Parathyroid adenoma (tissue), 2 donors: Measurements from ENCODE around the gene ELOVL2.

ENCODE experiments used
- H2AFZ ChIP-seq: fragments of 300-600 bp; sonication (generic); one replicate; pipeline ENCODE4 v1.7.0; 2017; ENCODE audit warnings: antibody characterized with exemption, mild to moderate bottlenecking
- H3K27ac ChIP-seq: fragments of 300-600 bp; sonication (generic); one replicate; pipeline ENCODE4 v1.7.0; 2017
- H3K27me3 ChIP-seq: fragments of 300-600 bp; sonication (generic); one replicate; pipeline ENCODE4 v1.7.0; 2017; ENCODE audit warnings: low read length; ENCODE audit not compliant: control insufficient read depth, insufficient read depth
- H3K36me3 ChIP-seq: fragments of 300-600 bp; sonication (generic); one replicate; pipeline ENCODE4 v1.7.0; 2017; ENCODE audit warnings: low read length; ENCODE audit not compliant: control insufficient read depth, insufficient read depth
- H3K4me1 ChIP-seq: fragments of 300-600 bp; sonication (generic); one replicate; pipeline ENCODE4 v1.7.0; 2017; ENCODE audit warnings: control low read depth
- H3K4me2 ChIP-seq: fragments of 300-600 bp; sonication (generic); one replicate; pipeline ENCODE4 v1.7.0; 2017; ENCODE audit warnings: low read length
- H3K4me3 ChIP-seq: fragments of 300-600 bp; sonication (generic); one replicate; pipeline ENCODE4 v1.7.0; 2017; ENCODE audit warnings: low read depth, low read length
- H3K79me2 ChIP-seq: fragments of 300-600 bp; sonication (generic); one replicate; pipeline ENCODE4 v1.7.0; 2017; ENCODE audit warnings: control low read depth
- H3K9ac ChIP-seq: fragments of 300-600 bp; sonication (generic); one replicate; pipeline ENCODE4 v1.7.0; 2017; ENCODE audit warnings: mild to moderate bottlenecking
- H3K9me3 ChIP-seq: fragments of 300-600 bp; sonication (generic); one replicate; pipeline ENCODE4 v1.7.0; 2017; ENCODE audit warnings: low read length; ENCODE audit not compliant: control insufficient read depth
- CTCF ChIP-seq: fragments of 300-600 bp; sonication (generic); IDR thresholded peaks from one replicate; pipeline ENCODE4 v1.7.0; 2017; ENCODE audit warnings: antibody characterized with exemption, mild to moderate bottlenecking
- donor health status: primary hyperparathyroidism.

The ELOVL2 gene

GRCh38 chr6:11085758-11086435 lies 41.8 kb upstream of the ELOVL2 start:
- TF ChIP-seq CTCF: no peak
- Histone ChIP-seq H3K9ac (no peak overlapping the region), H3K79me2 (no peaks in the 10 kb centered on the region), H3K4me1 (no peaks in the 10 kb centered on the region), H3K9me3 (no peaks in the 10 kb centered on the region), H2AFZ (no peak overlapping the region), H3K4me2 (no peak overlapping the region), H3K4me3 (no peak overlapping the region), H3K27ac (no peak overlapping the region), H3K27me3 (no peaks in the 10 kb centered on the region), H3K36me3 (no peaks in the 10 kb centered on the region)

DNA sequence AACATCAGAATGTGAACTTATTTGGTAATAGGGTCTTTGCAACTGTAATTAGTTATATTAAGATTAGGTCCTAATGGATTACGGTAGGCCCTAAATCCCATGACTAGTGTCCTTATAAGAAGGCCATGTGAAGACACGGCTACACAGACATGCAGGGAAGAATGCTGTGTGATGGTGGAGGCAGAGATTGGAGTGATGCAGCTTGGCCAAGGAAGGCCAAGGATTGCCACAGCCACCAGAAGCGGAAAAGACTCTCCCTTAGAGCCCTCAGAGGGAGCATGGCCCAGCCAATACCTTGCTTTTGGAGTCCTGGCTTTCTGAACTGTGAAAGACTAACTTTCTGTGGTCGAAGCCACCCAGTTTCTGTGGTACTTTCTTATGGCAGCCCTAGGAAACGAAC lies 39.9 kb upstream of the ELOVL2 start:
- H3K4me3 ChIP-seq: no peak overlapping the region
- H3K9ac ChIP-seq: no peak overlapping the region
- no peaks in the 10 kb centered on the region for H3K36me3 ChIP-seq
- no peaks in the 10 kb centered on the region for H3K4me1 ChIP-seq
- H3K27me3 ChIP-seq: no peaks in the 10 kb centered on the region
- no peak overlapping the region for H3K4me2 ChIP-seq
- no peaks in the 10 kb centered on the region for H3K9me3 ChIP-seq
- H3K79me2 ChIP-seq: no peaks in the 10 kb centered on the region
- H3K27ac ChIP-seq: no peak overlapping the region
- H2AFZ ChIP-seq: no peak overlapping the region
- no peak for TF ChIP-seq CTCF

DNA sequence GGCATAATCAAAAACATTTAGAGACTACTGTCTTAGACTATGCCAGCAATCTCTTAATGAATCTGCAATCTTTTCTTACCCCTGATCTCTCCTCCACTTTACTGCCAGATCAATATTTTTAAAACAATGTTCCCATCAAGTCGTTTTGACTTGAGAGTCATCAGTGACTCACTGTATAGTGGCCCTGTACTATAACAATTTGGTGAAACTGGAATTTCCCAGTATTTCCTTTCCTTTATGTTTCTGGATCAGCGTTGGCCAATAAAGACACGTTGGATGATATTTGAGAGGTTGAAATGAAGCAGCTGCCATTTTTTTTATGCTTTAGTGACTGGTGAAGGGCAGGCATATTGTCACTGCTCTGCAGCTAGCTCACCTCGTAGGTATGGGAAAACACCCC lies 39.4 kb upstream of the ELOVL2 start:
- no peaks in the 10 kb centered on the region for H3K27me3 ChIP-seq
- H3K4me3 ChIP-seq: no peak overlapping the region
- no peaks in the 10 kb centered on the region for H3K36me3 ChIP-seq
- H3K4me1 ChIP-seq: no peaks in the 10 kb centered on the region
- H3K79me2 ChIP-seq: no peaks in the 10 kb centered on the region
- H2AFZ ChIP-seq: no peak overlapping the region
- H3K27ac ChIP-seq: no peak overlapping the region
- no peak for TF ChIP-seq CTCF
- H3K9ac ChIP-seq: no peak overlapping the region
- H3K9me3 ChIP-seq: no peaks in the 10 kb centered on the region
- H3K4me2 ChIP-seq: no peak overlapping the region

GRCh38 chr6:11080296-11080695 lies 36.2 kb upstream of the ELOVL2 start:
- Histone ChIP-seq H3K27ac (no peak overlapping the region), H3K27me3 (no peaks in the 10 kb centered on the region), H3K9ac (no peak overlapping the region), H3K9me3 (no peaks in the 10 kb centered on the region), H3K4me1 (no peaks in the 10 kb centered on the region), H3K4me3 (no peak overlapping the region), H3K36me3 (no peaks in the 10 kb centered on the region), H3K79me2 (no peaks in the 10 kb centered on the region), H3K4me2 (no peak overlapping the region), H2AFZ (no peak overlapping the region)
- no peak for TF ChIP-seq CTCF

GRCh38 chr6:11078266-11078665 lies 34.2 kb upstream of the ELOVL2 start:
- H3K27ac ChIP-seq: no peak overlapping the region
- H3K9ac ChIP-seq: no peak overlapping the region
- H3K27me3 ChIP-seq: no peaks in the 10 kb centered on the region
- H3K36me3 ChIP-seq: no peaks in the 10 kb centered on the region
- H3K4me1 ChIP-seq: no peaks in the 10 kb centered on the region
- H2AFZ ChIP-seq: no peak overlapping the region
- TF ChIP-seq CTCF: no peak
- H3K9me3 ChIP-seq: no peaks in the 10 kb centered on the region
- no peak overlapping the region for H3K4me3 ChIP-seq
- no peak overlapping the region for H3K4me2 ChIP-seq
- H3K79me2 ChIP-seq: no peaks in the 10 kb centered on the region
